ENCODE data around the gene MPRIP.

Gene MPRIP

GRCh38 chr17:17206913-17207335, 164.7 kb downstream of the MPRIP start:
- H3K4me3 ChIP-seq (replicated peaks in 1 of 2; ENCODE audit: low read depth in 2 of 2, low read length in 2 of 2): no peak overlapping the region
- no peak for DNase-seq (ENCODE audit: low read depth in 2 of 2)
- no peak for TF ChIP-seq CTCF (IDR thresholded peaks at IDR 0.05; ENCODE audit: low read depth, low read length)

GRCh38 chr17:17207998-17208397, 165.7 kb downstream of the MPRIP start:
- DNase-seq (ENCODE audit: low read depth in 2 of 2): no peak
- TF ChIP-seq CTCF (IDR thresholded peaks at IDR 0.05; ENCODE audit: low read depth, low read length): no peak
- no peak overlapping the region for H3K4me3 ChIP-seq (replicated peaks in 1 of 2; ENCODE audit: low read depth in 2 of 2, low read length in 2 of 2)

- no peak for TF ChIP-seq CTCF (IDR thresholded peaks at IDR 0.05; ENCODE audit: low read depth, low read length)
- DNase-seq (ENCODE audit: low read depth in 2 of 2): no peak
- no peak overlapping the region for H3K4me3 ChIP-seq (replicated peaks in 1 of 2; ENCODE audit: low read depth in 2 of 2, low read length in 2 of 2)
These were observed 171.5 kb downstream of the MPRIP start for GRCh38 chr17:17213775-17214174.

- no peak for TF ChIP-seq CTCF (IDR thresholded peaks at IDR 0.05; ENCODE audit: low read depth, low read length)
- no peak overlapping the region for H3K4me3 ChIP-seq (replicated peaks in 1 of 2; ENCODE audit: low read depth in 2 of 2, low read length in 2 of 2)
- no peak for DNase-seq (ENCODE audit: low read depth in 2 of 2)
These were observed 172.6 kb downstream of the MPRIP start for GRCh38 chr17:17214646-17215436.

GRCh38 chr17:17215575-17215974, 173.3 kb downstream of the MPRIP start:
- no peak for DNase-seq (ENCODE audit: low read depth in 2 of 2)
- TF ChIP-seq CTCF (IDR thresholded peaks at IDR 0.05; ENCODE audit: low read depth, low read length): no peak
- no peak overlapping the region for H3K4me3 ChIP-seq (replicated peaks in 1 of 2; ENCODE audit: low read depth in 2 of 2, low read length in 2 of 2)

GRCh38 chr17:17216236-17216635, 174.0 kb downstream of the MPRIP start:
- no peak overlapping the region for H3K4me3 ChIP-seq (replicated peaks in 1 of 2; ENCODE audit: low read depth in 2 of 2, low read length in 2 of 2)
- TF ChIP-seq CTCF (IDR thresholded peaks at IDR 0.05; ENCODE audit: low read depth, low read length): no peak
- no peak for DNase-seq (ENCODE audit: low read depth in 2 of 2)

GRCh38 chr17:17216776-17217175, 174.5 kb downstream of the MPRIP start:
- no peak for DNase-seq (ENCODE audit: low read depth in 2 of 2)
- H3K4me3 ChIP-seq (replicated peaks in 1 of 2; ENCODE audit: low read depth in 2 of 2, low read length in 2 of 2): no peak overlapping the region
- TF ChIP-seq CTCF (IDR thresholded peaks at IDR 0.05; ENCODE audit: low read depth, low read length): no peak

Data from cardiac fibroblast (primary cell).